NB4 (cell line): Measurements from ENCODE around the gene FREM1.

Source experiments
- DNase-seq: peaks from one replicate; pipeline ENCODE4 v3.0.0; 2010; ENCODE audit warnings: low read depth
- H3K4me3 ChIP-seq: one replicate; pipeline ENCODE4 v1.5.1; 2011; ENCODE audit warnings: mild to moderate bottlenecking, low read depth, low read length, moderate library complexity
- CTCF ChIP-seq: IDR thresholded peaks from one replicate; pipeline ENCODE4 v1.5.1; 2012; ENCODE audit warnings: low read depth, low read length
- MAX ChIP-seq: IDR thresholded peaks from 2 replicates; pipeline ENCODE4 v1.6.1; 2011; ENCODE audit warnings: low read depth, low read length
- MYC ChIP-seq: IDR thresholded peaks from 2 replicates; pipeline ENCODE4 v1.6.1; 2011; ENCODE audit warnings: low read depth, low read length
- POLR2A ChIP-seq: IDR thresholded peaks from 2 replicates; pipeline ENCODE4 v1.6.1; 2011; ENCODE audit warnings: mild to moderate bottlenecking; ENCODE audit not compliant: insufficient read length; ENCODE audit errors: extremely low read depth

FREM1 gene

GRCh38 chr9:14788846-14789245, 121.4 kb downstream of the FREM1 start:
- TF ChIP-seq CTCF: no peak
- no peak for DNase-seq
- no peak overlapping the region for H3K4me3 ChIP-seq

GRCh38 chr9:14783358-14783757, 126.9 kb downstream of the FREM1 start:
- no peak for DNase-seq
- TF ChIP-seq MAX: no peak
- TF ChIP-seq CTCF: no peak
- no peak for TF ChIP-seq POLR2A
- TF ChIP-seq MYC: no peak
- H3K4me3 ChIP-seq: no peak overlapping the region

GRCh38 chr9:14782286-14783051, 127.8 kb downstream of the FREM1 start:
- peak; percentile 34 for DNase-seq
- no peak for TF ChIP-seq CTCF
- TF ChIP-seq MYC: no peak
- TF ChIP-seq POLR2A: no peak
- TF ChIP-seq MAX: no peak
- no peak overlapping the region for H3K4me3 ChIP-seq

- TF ChIP-seq MAX (no peak), CTCF (no peak), POLR2A (no peak), MYC (no peak)
- no peak for DNase-seq
- no peak overlapping the region for H3K4me3 ChIP-seq
Observed at GRCh38 chr9:14780693-14781092, 129.5 kb downstream of the FREM1 start.

GRCh38 chr9:14780251-14780650, 130.0 kb downstream of the FREM1 start:
- no peak for DNase-seq
- no peak overlapping the region for H3K4me3 ChIP-seq
- TF ChIP-seq MYC (no peak), CTCF (no peak), MAX (no peak), POLR2A (no peak)

GRCh38 chr9:14779566-14780022, 130.6 kb downstream of the FREM1 start:
- TF ChIP-seq CTCF: no peak
- no peak for TF ChIP-seq MAX
- TF ChIP-seq POLR2A: no peak
- TF ChIP-seq MYC: no peak
- DNase-seq: no peak
- no peak overlapping the region for H3K4me3 ChIP-seq
